ENCODE data around the gene ROPN1. TPM values are rescaled to one million over a fixed set of nuclear protein-coding genes. Genes with fewer than 3 reads are reported as not detected.
"Not testable (repeated sequence)": the region's sequence is repeated elsewhere in the genome, so short reads cannot be mapped to it uniquely, and the experiment has no call there.

Gene ROPN1
- total RNA-seq, 3 donors from 2014 or later: 0.41 to 2.0 (median 0.58) TPM

DNA sequence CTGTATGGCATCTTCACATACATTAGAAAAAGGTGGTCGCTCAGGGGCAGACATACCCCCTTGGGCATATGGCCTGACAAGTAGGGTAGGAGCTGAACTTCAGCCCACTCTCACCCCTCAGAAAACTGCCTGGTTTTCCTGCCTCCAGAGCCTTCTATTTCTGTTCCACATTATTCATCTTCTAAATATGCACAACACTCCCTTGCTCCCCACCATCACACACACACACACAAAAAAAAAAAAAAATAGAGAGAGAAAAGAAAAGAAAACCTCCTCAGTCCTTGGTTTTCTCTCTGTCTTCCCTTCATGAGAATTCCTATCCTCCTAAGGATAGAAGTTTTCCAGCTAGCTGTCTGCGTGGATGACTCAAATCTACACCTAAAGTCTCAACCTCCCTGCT is 5.6 kb upstream of the ROPN1 start:
- Histone ChIP-seq H3K36me3 (ENCODE audit: low read depth) (no peaks in the 10 kb centered on the region), H3K9me3 (no peaks in the 10 kb centered on the region), H3K4me3 (no peak overlapping the region), H3K4me1 (ENCODE audit: low read depth) (no peaks in the 10 kb centered on the region)
- DNase-seq (no peak), ATAC-seq (no peak)
- TF ChIP-seq, protein P1, sequence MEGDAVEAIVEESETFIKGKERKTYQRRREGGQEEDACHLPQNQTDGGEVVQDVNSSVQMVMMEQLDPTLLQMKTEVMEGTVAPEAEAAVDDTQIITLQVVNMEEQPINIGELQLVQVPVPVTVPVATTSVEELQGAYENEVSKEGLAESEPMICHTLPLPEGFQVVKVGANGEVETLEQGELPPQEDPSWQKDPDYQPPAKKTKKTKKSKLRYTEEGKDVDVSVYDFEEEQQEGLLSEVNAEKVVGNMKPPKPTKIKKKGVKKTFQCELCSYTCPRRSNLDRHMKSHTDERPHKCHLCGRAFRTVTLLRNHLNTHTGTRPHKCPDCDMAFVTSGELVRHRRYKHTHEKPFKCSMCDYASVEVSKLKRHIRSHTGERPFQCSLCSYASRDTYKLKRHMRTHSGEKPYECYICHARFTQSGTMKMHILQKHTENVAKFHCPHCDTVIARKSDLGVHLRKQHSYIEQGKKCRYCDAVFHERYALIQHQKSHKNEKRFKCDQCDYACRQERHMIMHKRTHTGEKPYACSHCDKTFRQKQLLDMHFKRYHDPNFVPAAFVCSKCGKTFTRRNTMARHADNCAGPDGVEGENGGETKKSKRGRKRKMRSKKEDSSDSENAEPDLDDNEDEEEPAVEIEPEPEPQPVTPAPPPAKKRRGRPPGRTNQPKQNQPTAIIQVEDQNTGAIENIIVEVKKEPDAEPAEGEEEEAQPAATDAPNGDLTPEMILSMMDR (IDR thresholded peaks at IDR 0.05): no peak
- intact Hi-C loops (cut with DNase I, micrococcal nuclease): no loop called here

DNA sequence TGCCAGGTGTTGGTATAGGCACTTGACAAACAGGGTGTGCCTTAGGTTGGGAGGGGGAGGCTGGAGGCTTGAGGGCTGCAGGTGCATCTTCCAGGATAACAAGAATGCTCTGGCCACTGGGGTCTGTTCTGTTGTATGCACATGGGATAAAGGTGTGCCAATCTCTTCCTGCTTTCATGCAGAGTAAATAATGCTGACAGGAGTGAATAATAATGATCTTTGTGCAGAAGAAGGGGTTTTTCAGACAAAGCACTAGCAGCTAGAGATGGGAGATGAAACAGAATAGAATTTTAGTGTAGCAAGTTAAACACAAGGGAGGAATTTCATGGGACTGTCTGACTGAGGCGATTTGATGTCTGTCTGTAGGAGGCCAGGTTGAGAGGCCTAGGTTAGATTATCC is 1.9 kb upstream of the ROPN1 start:
- Histone ChIP-seq H3K36me3 (ENCODE audit: low read depth) (no peaks in the 10 kb centered on the region), H3K4me1 (ENCODE audit: low read depth) (no peaks in the 10 kb centered on the region), H3K4me3 (no peak overlapping the region), H3K9me3 (no peaks in the 10 kb centered on the region)
- TF ChIP-seq, protein P1 (IDR thresholded peaks at IDR 0.05): no peak
- peak in 1 of 3 donors; percentile 18 for DNase-seq
- intact Hi-C loops (cut with DNase I, micrococcal nuclease): no loop called here
- ATAC-seq: no peak

DNA sequence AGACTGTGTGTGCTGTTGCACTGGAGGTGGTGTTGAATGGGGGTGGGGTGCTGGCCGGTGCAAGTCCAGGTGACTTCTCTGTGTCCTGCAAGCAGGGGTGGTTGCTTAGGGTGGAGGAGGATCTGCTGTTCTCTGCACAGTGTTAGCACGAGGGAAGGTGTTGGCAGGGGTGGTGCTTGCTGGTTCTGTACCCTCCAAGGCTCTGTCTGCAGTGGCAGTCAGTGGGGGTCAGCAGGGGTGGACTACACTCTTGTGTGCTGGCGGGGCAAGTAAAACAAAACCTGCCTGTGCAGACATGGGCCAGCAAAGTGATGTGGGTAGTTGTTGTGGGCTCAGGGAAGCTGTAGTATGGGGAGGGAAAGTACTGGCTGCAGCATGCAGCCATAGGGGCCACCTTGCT is 5.5 kb downstream of the ROPN1 start:
- Histone ChIP-seq H3K9me3 (no peaks in the 10 kb centered on the region), H3K36me3 (ENCODE audit: low read depth) (no peaks in the 10 kb centered on the region), H3K4me3 (no peak overlapping the region), H3K4me1 (ENCODE audit: low read depth) (peaks cover 6% of the 10 kb centered on the region)
- TF ChIP-seq, protein P1 (IDR thresholded peaks at IDR 0.05): no peak
- intact Hi-C loops (cut with DNase I, micrococcal nuclease): no loop called here
- peak in 1 of 3 donors; percentile 26 for DNase-seq
- ATAC-seq: no peak

DNA sequence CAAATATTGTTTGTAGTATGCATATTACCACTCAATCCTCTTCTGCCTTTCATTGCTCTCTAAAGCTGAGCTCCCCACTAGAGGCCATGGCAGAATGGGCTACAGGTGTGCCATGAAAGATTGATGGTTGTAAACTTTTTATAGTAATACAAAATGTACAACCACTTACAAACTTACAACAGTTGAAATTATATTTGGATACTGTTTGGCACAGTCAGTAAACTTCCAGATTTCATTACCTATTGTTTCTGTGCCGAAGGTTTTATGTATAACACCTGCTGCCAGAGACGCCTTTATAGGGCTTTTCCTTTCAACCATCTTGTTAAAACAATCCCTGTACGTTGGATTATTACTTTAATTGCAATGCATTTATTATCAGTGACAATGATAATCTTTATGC is 7.0 kb downstream of the ROPN1 start:
- TF ChIP-seq, protein P1 (IDR thresholded peaks at IDR 0.05): no peak
- ATAC-seq (peak; percentile 77), DNase-seq (no peak)
- no peaks in the 10 kb centered on the region for H3K9me3 ChIP-seq
- H3K36me3 ChIP-seq (ENCODE audit: low read depth): no peaks in the 10 kb centered on the region
- peaks cover 9% of the 10 kb centered on the region for H3K4me1 ChIP-seq (ENCODE audit: low read depth)
- intact Hi-C loops (cut with DNase I, micrococcal nuclease): no loop called here
- no peak overlapping the region for H3K4me3 ChIP-seq

DNA sequence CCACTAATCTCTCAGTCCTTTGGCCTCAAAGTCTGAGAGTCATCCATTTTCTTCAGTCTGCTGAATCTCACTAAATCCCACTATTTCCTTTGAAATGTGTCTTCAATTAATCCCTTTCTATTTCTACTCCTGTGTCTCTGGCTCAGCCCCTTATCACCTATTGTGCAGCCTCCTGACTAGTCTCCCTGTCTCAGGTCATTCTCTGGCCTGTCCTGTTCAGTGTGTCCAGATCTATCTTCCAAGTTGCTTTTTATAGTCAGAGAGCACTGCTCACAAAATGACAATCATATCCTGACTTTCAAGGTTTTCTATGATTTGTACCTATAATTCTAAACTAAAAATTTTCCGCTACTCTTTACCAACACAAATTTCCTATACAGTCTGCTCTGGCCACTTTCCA is 7.6 kb downstream of the ROPN1 start:
- Histone ChIP-seq H3K4me3 (no peak overlapping the region), H3K36me3 (ENCODE audit: low read depth) (no peaks in the 10 kb centered on the region), H3K9me3 (no peaks in the 10 kb centered on the region), H3K4me1 (ENCODE audit: low read depth) (peaks cover 9% of the 10 kb centered on the region)
- TF ChIP-seq, protein P1 (IDR thresholded peaks at IDR 0.05): no peak
- DNase-seq (no peak), ATAC-seq (no peak)
- intact Hi-C loops (cut with DNase I, micrococcal nuclease): no loop called here

DNA sequence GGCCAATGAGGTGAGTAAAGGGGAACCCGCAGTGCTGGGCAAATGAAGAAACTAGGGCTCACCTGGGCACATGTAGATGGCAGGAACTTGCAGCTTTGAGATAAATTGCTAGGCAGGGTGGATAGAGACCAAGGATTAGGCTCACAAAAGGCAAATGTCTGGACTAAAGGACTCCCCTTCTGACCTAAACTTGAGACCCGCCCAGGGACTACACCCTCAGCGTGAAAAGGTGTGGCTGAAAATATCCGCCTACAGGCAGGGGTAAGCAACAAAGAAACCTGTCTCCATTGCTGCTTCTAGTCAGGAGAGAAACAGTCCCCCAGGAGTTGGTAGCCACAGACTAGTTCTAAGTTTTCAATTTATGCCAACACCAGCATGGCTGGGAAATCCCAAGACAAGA is 10.6 kb downstream of the ROPN1 start:
- H3K9me3 ChIP-seq; intact Hi-C loops (cut with DNase I, micrococcal nuclease); H3K4me3 ChIP-seq; H3K36me3 ChIP-seq (ENCODE audit: low read depth); H3K4me1 ChIP-seq (ENCODE audit: low read depth): not testable (repeated sequence)
- ATAC-seq (peak; percentile 74), DNase-seq (peak in 2 of 3 donors; percentile 45 to 49)

All from mucosa of descending colon (tissue), 3 donors.